DMS153 treated with DMSO at 0.1 percent for 48 hours (cell line): Measurements from ENCODE around the gene RNASE8.

Source experiments
- DNase-seq: peaks from one replicate; lab custom pipeline; 2025; ENCODE audit not compliant: unreplicated experiment; lab: John Stamatoyannopoulos, UW

RNASE8 gene

GRCh38 chr14:21072031-21072473 is 14.4 kb downstream of the RNASE8 start:
- DNase-seq: no peak

- DNase-seq: no peak
Measured at GRCh38 chr14:21072781-21073339, 15.2 kb downstream of the RNASE8 start.

DNA sequence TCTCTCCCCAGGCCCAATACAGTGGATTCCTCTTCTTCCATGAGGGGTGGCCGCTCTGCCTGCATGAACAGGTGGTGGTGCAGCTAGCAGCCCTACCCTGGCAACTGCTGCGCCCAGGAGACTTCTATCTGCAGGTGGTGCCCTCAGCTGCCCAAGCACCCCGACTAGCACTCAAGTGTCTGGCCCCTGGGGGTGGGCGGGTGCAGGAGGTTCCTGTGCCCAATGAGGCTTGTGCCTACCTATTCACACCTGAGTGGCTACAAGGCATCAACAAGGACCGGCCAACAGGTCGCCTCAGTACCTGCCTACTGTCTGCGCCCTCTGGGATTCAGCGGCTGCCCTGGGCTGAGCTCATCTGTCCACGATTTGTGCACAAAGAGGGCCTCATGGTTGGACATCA is 16.3 kb downstream of the RNASE8 start:
- no peak for DNase-seq

DNA sequence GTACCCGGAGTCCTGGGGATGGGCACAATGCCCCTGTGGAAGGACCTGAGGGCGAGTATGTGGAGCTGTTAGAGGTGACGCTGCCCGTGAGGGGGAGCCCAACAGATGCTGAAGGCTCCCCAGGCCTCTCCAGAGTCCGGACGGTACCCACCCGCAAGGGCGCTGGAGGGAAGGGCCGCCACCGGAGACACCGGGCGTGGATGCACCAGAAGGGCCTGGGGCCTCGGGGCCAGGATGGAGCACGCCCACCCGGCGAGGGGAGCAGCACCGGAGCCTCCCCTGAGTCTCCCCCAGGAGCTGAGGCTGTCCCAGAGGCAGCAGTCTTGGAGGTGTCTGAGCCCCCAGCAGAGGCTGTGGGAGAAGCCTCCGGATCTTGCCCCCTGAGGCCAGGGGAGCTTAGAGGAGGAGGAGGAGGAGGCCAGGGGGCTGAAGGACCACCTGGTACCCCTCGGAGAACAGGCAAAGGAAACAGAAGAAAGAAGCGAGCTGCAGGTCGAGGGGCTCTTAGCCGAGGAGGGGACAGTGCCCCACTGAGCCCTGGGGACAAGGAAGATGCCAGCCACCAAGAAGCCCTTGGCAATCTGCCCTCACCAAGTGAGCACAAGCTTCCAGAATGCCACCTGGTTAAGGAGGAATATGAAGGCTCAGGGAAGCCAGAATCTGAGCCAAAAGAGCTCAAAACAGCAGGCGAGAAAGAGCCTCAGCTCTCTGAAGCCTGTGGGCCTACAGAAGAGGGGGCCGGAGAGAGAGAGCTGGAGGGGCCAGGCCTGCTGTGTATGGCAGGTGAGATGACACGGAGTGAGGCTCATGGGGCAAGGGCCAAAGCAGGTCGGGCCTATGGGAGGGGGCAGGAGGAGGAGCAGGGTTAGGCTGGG is 17.0 kb downstream of the RNASE8 start:
- DNase-seq: no peak

GRCh38 chr14:21075719-21076437 is 18.3 kb downstream of the RNASE8 start:
- no peak for DNase-seq

GRCh38 chr14:21077672-21078071 is 20.1 kb downstream of the RNASE8 start:
- no peak for DNase-seq

- no peak for DNase-seq
Measured at GRCh38 chr14:21078287-21078686, 20.7 kb downstream of the RNASE8 start.

GRCh38 chr14:21078726-21079125 is 21.1 kb downstream of the RNASE8 start:
- DNase-seq: no peak

- no peak for DNase-seq
Measured at GRCh38 chr14:21081521-21082142, 24.0 kb downstream of the RNASE8 start.

- DNase-seq: no peak
Measured at GRCh38 chr14:21083565-21084325, 26.1 kb downstream of the RNASE8 start.

DNA sequence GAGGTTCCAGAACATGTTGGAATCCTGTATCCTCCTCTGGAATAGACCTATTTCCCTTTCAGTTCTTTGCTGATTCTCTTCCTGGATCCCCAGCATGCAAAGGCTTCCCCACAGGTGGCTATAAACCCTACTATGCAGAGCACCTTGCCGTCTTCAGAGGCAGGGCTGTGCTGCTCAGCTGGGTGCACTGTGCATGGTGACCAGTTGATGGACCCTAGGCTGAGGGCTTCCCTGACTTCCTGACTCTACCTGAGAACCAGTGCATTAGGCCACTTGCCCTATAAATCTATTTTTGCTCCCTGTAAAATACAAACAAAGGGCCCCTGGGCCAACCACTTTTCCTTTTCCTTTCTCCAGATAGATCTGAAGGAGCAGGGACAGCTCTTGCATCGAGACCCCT is 26.8 kb downstream of the RNASE8 start:
- no peak for DNase-seq

DNA sequence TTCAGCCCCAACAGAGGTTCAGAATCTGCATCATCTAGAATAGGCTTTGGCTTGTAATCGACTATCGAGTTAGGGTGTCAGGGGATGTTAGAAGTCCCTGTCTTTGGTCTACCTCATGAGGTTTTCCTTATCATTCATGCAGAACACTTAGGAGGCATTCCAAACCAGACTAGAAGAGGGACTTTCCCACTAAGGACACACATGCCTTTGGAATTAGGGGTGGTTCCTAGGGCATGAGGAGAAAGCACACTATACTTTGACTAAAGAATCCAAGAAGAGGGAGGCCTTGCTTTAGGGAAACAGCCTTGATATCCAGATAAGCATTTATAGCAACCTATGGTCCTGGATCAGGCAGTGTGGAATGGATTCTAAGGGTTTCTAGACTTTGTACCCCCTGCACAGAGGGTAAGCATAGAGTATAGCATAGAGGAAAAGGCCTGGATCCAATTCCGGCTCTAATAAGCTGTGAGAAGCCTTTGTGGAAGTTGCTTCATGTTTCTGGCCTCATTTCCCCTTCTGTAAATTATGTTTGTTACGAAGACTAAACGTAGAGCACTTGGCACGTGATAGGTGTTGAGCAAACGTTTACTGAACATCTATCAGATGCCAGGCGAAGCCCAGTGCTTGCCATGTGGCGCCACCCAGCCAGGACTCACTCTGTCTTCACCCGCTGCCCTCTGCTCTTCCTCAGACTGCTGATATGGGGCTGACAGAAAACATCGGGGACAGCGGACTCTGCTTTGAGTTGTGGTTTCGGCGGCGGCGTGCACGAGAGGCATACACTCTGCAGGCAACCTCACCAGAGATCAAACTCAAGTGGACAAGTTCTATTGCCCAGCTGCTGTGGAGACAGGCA is 27.6 kb downstream of the RNASE8 start:
- no peak for DNase-seq

DNA sequence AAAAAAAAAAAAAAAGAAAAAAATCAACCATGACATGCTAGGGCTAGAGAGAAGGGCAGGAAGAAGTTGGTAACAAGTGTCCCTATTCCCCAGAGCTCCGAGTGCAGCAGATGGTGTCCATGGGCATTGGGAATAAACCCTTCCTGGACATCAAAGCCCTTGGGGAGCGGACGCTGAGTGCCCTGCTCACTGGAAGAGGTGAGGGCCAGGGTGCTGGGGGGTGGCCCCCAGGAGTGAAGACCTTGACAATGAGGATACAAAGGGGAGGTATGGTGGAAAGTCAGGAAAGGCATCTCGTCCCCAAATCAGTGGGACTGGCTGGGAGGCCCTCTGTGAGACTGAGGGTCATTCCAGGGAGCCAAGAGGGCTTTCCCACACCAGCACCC is 29.3 kb downstream of the RNASE8 start:
- DNase-seq: no peak

DNA sequence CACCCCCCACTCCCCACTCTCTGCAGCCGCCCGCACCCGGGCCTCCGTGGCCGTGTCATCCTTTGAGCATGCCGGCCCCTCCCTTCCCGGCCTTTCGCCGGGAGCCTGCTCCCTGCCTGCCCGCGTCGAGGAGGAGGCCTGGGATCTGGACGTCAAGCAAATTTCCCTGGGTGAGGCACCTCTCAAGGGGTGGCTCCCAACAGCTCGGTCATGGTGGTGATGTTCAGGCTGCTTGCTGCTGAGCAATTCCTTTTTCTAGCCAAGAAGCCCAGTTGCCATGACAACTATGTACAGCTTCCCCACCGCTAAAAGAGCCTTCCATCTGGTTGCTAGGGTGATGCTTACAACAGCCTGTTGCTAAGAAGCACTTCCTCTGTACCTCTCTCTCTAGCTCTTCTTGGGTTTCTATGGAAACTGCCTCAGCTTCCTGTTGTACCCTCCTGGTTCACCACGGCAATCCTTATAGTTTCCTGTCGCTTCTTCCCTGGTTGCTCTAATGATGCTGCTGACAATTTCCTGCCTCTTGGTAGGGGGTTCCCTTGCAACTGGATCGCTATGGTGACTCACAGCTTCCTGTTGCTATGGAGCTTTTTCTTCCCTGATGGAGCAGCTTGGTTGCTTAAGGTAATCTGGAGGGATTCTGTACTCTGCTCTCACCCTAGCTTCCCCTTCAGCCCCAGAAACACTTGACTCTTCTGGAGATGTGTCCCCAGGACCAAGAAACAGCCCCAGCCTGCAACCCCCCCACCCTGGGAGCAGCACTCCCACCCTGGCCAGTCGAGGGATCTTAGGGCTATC is 29.9 kb downstream of the RNASE8 start:
- no peak for DNase-seq

GRCh38 chr14:21088687-21089086 is 31.1 kb downstream of the RNASE8 start:
- no peak for DNase-seq

DNA sequence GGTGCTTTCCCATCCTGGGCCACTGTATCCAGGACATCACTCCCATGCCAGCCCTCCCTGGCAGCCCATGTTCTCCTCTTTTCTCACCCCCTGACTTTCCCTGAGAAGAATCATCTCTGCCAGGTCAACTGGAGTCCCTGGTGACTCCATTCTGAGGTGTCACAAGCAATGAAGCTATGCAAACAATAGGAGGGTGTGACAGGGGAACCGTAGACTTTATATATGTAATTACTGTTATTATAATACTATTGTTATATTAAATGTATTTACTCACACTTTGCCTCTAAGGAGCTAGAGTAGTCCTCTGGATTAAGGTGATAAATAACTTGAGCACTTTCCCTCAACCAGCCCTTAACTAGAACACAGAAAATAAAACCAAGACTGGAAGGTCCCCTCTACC is 31.6 kb downstream of the RNASE8 start:
- DNase-seq: no peak

DNA sequence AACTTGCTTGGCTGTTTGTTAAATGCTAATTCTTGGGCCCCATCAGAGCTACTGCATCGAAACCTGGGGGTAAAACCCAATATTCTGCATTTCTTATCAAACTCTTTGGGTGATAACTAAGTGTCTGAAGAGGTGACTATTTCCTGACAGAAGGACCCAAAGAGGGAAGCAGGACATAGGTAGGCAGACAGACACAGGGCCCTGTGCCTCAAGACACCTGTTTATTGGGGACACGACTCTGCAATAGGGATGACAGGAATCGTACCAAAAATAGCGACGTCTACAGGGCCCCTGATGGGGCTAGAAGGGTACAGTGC is 32.2 kb downstream of the RNASE8 start:
- DNase-seq: no peak

DNA sequence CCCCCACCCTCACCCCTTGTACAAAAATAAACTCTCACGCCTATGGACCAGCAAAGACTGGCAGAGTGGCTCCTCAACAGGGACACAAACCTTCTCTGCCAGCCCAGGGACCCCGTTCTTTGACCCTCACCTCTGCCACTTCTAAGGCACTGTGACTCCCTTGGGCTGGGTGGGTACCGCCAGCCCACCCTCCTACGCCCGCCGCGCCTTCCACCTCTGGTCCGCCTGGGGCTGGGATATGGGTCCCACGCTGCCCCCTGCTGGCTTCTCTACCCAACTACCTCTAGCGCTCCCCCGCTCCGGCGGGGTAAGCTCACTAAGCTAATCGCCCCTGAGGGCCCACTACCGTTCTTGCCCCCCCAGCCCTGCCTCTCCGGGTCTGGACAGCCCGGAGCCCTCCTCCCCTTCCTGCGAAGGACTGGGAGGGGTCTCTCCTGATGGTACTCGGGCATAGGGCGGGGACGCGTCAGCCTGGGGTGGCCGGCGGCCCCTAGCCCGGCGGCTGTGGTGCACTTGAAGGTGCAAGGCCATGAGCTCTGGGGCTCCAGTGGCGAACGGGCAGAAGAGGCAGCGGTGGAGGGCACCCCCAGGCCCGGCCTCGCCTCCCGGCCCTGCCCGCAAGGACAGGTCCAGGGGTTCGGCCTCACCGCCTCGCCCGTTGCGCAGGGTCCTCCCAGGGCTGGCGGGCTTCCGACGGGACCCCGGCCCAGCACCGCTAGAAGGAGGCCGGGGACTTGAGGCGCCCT is 32.7 kb downstream of the RNASE8 start:
- DNase-seq: no peak
